IMR-90 (cell line): ENCODE measurements around the gene USP47.

Experiments used
- CEBPB ChIP-seq: IDR thresholded peaks from 2 replicates; pipeline ENCODE4 v1.6.1; 2012; ENCODE audit warnings: low read depth, low read length, improper control_type of control experiment
- CTCF ChIP-seq: conservative IDR thresholded peaks from 2 replicates; pipeline ENCODE4 v1.5.1; 2012; ENCODE audit warnings: mild to moderate bottlenecking, low read depth, low read length, improper control_type of control experiment
- FOS ChIP-seq: fragments of 150-350 bp; IDR thresholded peaks from 2 replicates; pipeline ENCODE4 v1.6.1; 2016; ENCODE audit warnings: low read depth, low read length
- MAZ ChIP-seq: IDR thresholded peaks from 2 replicates; pipeline ENCODE4 v1.6.1; 2012; ENCODE audit warnings: low read depth, mild to moderate bottlenecking, low read length, improper control_type of control experiment, moderate library complexity, borderline replicate concordance
- NFE2L2 ChIP-seq: fragments of 150-350 bp; IDR thresholded peaks from 2 replicates; pipeline ENCODE4 v1.6.1; 2016; ENCODE audit warnings: low read depth, mild to moderate bottlenecking, low read length
- POLR2A ChIP-seq: IDR thresholded peaks from 2 replicates; pipeline ENCODE4 v1.6.1; 2012; ENCODE audit warnings: mild to moderate bottlenecking, low read depth, low read length
- RAD21 ChIP-seq: IDR thresholded peaks from 2 replicates; pipeline ENCODE4 v1.6.1; 2012; ENCODE audit warnings: low read length, improper control_type of control experiment
- RCOR1 ChIP-seq: IDR thresholded peaks from 2 replicates; pipeline ENCODE4 v1.6.1; 2012; ENCODE audit warnings: mild to moderate bottlenecking, low read length, improper control_type of control experiment; ENCODE audit not compliant: insufficient replicate concordance
- RFX5 ChIP-seq: IDR thresholded peaks from 2 replicates; pipeline ENCODE4 v1.8.0; 2012; ENCODE audit warnings: low read depth, mild to moderate bottlenecking, low read length, moderate library complexity
- SMC3 ChIP-seq: fragments of 150-350 bp; IDR thresholded peaks from 2 replicates; pipeline ENCODE4 v1.6.1; 2016; ENCODE audit warnings: low read depth, mild to moderate bottlenecking, antibody characterized with exemption, low read length, moderate library complexity

- TF ChIP-seq POLR2A (no peak), SMC3 (no peak), CTCF (no peak), RAD21 (no peak), MAZ (no peak), NFE2L2 (no peak), CEBPB (no peak), RFX5 (no peak), FOS (no peak), RCOR1 (no peak)
Observed at GRCh38 chr11:11894486-11894885, 52.7 kb downstream of the USP47 start.
